ENCODE results near the gene ALKBH3. TPM values are rescaled to one million over a fixed set of nuclear protein-coding genes. Genes with fewer than 3 reads are reported as not detected.

ALKBH3 gene
- total RNA-seq, 1 experiment from 2014 or later, result 18.8 TPM

GRCh38 chr11:43872995-43873394 is 7.6 kb upstream of the ALKBH3 start:
- Histone ChIP-seq H3K9ac (ENCODE audit: extremely low read depth, insufficient read length, low read length) (no peak overlapping the region), H3T11ph (ENCODE audit: low read length) (no peak overlapping the region), H2BK120ac (ENCODE audit: low read depth, low read length, poor library complexity, severe bottlenecking) (no peak overlapping the region), H3K4ac (ENCODE audit: low read depth, low read length) (no peak overlapping the region), H2AFZ (ENCODE audit: low read length) (no peak overlapping the region), H3K79me1 (ENCODE audit: insufficient read depth, low read depth, low read length, poor library complexity, severe bottlenecking) (no peaks in the 10 kb centered on the region), H3K4me2 (ENCODE audit: insufficient read depth, insufficient read length, low read length) (no peak overlapping the region), H3K27me3 (ENCODE audit: insufficient read depth, low read length) (no peaks in the 10 kb centered on the region; the same call in 1 of the 2 replicates), H3K4me1 (ENCODE audit: insufficient read depth, low read length) (no peaks in the 10 kb centered on the region), H3K23ac (ENCODE audit: insufficient read length, low read depth, low read length) (no peak overlapping the region), H3K23me2 (ENCODE audit: insufficient read length, low read depth, low read length, poor library complexity, severe bottlenecking) (no peaks in the 10 kb centered on the region), H4K8ac (replicated peaks; ENCODE audit: insufficient read length, low read depth, low read length) (no peak overlapping the region), H2BK20ac (ENCODE audit: low read depth, low read length, poor library complexity, severe bottlenecking) (no peak overlapping the region), H2AK5ac (ENCODE audit: insufficient read length, low read length) (no peak overlapping the region), H3K14ac (ENCODE audit: insufficient read depth, low read length) (no peak overlapping the region), H2BK12ac (ENCODE audit: insufficient read length, low read depth, low read length) (no peak overlapping the region), H2BK5ac (ENCODE audit: insufficient read length, low read length) (no peak overlapping the region), H4K5ac (ENCODE audit: insufficient read length, low read depth, low read length) (no peak overlapping the region), H4K91ac (ENCODE audit: insufficient read length, low read depth, low read length) (no peak overlapping the region), H3K18ac (ENCODE audit: insufficient read length, low read depth, low read length) (no peak overlapping the region), H4K20me1 (ENCODE audit: control insufficient read depth, insufficient read depth, insufficient read length) (no peaks in the 10 kb centered on the region), H3K27ac (ENCODE audit: insufficient read length, low read depth, low read length) (no peak overlapping the region), H3K79me2 (ENCODE audit: insufficient read depth, low read length) (no peaks in the 10 kb centered on the region), H3K9me3 (ENCODE audit: control insufficient read depth, low read depth, low read length) (no peaks in the 10 kb centered on the region), H3K56ac (ENCODE audit: insufficient read length, low read depth, low read length) (no peak overlapping the region), H2BK15ac (ENCODE audit: low read depth, low read length) (no peak overlapping the region)
- no CpG with 5 or more reads among the region's 7 CpGs for WGBS (ENCODE audit: extremely low coverage, insufficient read length, low lambda C conversion rate)
- H3K27me3 Mint-ChIP-seq (ENCODE audit: low read depth), result peaks cover 92% of the 10 kb centered on the region
- no peak for DNase-seq
- no peak for TF ChIP-seq CTCF (conservative IDR thresholded peaks at IDR 0.05)
- H3K27ac Mint-ChIP-seq, result no peak overlapping the region
- no peaks in the 10 kb centered on the region for H3K36me3 Mint-ChIP-seq (ENCODE audit: insufficient read depth in 1 of 3, low read depth in 3 of 3)
- no peak overlapping the region for H3K4me3 Mint-ChIP-seq
- no peaks in the 10 kb centered on the region for H3K4me1 Mint-ChIP-seq
- no peaks in the 10 kb centered on the region for H3K9me3 Mint-ChIP-seq

All from H9 (cell line).